HG03066 (cell line): Measurements from ENCODE around the gene CCDC88B.
A peak's percentile ranks its signal among the peaks of the same experiment; 100 is the strongest.
"Not testable (repeated sequence)": the region's sequence is repeated elsewhere in the genome, so short reads cannot be mapped to it uniquely, and the experiment has no call there.

Experiments used
- ATAC-seq: cut with Tn5 transposase; IDR thresholded peaks from one replicate; pipeline ENCODE4 v1.9.1; 2021; ENCODE audit warnings: low read depth; ENCODE audit not compliant: unreplicated experiment

Gene CCDC88B

GRCh38 chr11:64304032-64304315, 36.0 kb upstream of the CCDC88B start:
- ATAC-seq: no peak

DNA sequence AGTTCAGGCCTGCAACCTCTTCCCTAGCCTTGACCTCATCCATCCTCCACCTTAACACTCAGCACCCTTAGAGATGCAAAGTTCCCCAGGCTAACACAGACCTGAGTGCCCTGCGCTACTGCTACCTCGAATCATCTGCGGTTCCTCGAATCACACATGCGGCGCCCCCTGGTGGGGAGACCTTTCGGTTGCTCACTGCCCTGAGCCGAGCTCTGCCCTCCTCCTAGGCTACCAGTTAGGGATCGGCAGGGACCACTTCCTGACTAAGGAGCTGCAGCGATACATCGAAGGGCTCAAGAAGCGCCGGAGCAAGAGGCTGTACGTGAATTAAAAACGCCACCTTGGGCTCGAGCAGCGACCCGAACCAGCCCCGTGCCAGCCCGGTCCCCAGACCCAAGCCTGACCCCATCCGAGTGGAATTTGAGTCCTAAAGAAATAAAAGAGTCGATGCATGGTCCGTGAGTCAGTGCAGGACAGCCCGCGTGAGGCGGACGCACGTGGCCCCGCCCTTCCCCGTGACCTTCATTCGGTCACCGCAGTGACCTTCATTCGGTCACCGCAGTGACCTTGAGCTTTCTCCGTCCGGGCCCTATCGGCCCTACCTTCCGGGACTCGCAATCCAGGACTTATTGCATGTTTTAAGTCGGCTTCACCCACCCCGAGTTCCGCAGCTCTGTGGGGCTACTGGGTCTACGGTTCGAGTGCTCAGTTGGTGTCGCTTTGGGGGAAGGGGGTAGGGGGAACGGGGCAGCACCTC, 35.5 kb upstream of the CCDC88B start:
- peak; percentile 36 for ATAC-seq

- peak; percentile 67 for ATAC-seq
Observed at GRCh38 chr11:64305075-64305690, 34.8 kb upstream of the CCDC88B start, which contains the start of gene ESRRA. Gene ESRRA (plus strand): TSS chr11:64305524. CDS start chr11:64307180, 1,656 bp downstream.

GRCh38 chr11:64305691-64306562, 34.1 kb upstream of the CCDC88B start:
- ATAC-seq: peak; percentile 22

DNA sequence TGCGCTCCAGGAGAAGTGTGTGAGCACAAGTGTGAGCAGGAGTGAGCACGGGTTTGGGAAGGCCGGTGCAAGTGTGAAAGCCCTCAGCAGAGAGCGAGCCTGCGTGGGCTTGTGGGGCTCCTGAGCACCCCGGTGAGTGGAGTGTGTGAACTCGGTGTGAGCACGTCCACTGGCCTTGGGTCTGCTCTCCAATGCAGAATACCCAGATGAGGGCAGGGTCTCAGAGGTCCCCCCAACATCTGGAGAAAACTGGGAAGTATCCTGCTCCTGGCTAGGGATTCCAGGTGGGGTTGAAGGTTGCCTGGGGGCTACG, 33.5 kb upstream of the CCDC88B start:
- ATAC-seq: no peak

GRCh38 chr11:64306876-64307622, 33.0 kb upstream of the CCDC88B start:
- no peak for ATAC-seq

GRCh38 chr11:64307795-64308194, 32.2 kb upstream of the CCDC88B start:
- not testable (repeated sequence) for ATAC-seq

- no peak for ATAC-seq
Observed at GRCh38 chr11:64312947-64313346, 27.1 kb upstream of the CCDC88B start.

DNA sequence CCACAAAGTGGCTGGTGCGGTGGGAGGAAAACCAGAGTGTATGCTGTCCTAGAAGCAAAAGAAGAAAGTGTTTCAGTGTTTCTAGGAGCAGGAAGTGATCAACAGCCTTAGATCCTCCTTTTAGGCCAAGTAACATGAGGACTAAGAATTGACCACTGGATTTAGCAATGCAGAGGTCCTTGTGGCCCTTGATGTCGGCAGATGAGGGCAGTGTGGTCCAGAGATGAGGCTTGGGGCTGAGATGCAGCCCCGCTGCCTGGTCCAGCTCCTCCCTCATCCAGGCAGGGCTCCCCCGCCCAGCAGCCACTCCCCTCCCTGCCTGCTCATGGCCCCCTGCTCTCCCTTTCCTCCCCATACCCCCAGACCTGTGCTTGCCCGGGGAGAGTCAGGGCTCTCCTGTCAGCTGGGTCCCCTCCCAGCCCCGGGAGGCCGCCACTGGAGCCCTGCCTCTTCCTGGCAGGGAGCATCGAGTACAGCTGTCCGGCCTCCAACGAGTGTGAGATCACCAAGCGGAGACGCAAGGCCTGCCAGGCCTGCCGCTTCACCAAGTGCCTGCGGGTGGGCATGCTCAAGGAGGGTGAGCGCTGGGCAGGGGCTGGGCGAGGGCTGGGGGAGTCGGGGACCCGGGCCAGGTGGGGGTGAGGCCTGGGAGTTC, 26.4 kb upstream of the CCDC88B start:
- no peak for ATAC-seq

GRCh38 chr11:64314146-64314804, 25.7 kb upstream of the CCDC88B start:
- ATAC-seq: no peak

GRCh38 chr11:64314805-64315561, 25.0 kb upstream of the CCDC88B start:
- ATAC-seq: no peak

GRCh38 chr11:64315667-64316526, 24.1 kb upstream of the CCDC88B start:
- not testable (repeated sequence) for ATAC-seq

GRCh38 chr11:64316672-64317324, 23.2 kb upstream of the CCDC88B start:
- ATAC-seq: no peak

DNA sequence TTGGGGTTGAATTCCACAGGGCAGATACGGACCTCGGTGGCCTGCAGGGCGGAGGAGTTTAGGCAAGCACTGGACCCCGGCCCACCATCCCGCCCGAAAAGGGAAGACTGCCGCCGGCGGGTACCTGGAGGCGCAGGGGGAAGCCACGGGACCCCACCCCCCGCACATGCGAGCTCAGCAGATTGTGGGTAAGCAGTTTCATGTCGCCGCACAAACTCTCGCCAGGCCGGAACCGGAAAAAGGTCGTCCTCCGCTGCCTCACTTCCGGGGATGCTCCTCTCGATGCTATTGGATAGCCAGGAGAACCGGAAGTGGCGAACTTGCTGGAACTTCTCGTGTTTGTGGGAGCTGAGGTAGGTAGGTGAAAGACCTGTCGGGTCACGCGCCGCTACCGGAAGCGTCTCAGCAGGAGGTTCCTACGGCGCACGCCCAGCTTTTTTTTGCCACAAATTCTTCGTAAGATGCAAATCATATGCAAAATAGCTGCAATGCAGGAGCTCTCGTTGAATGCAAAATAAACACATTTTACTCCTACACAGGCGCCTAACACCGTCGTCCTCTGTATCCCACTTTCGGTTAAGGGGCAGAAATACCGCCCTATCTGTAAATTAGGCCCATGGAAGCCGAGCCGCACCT, 22.6 kb upstream of the CCDC88B start, which contains the start of gene TRMT112:
TSS of gene TRMT112 (minus strand) at position 235 of the 636 bp plus-strand sequence. CDS start at position 202, 33 bp downstream.
- peak; percentile 62 for ATAC-seq

DNA sequence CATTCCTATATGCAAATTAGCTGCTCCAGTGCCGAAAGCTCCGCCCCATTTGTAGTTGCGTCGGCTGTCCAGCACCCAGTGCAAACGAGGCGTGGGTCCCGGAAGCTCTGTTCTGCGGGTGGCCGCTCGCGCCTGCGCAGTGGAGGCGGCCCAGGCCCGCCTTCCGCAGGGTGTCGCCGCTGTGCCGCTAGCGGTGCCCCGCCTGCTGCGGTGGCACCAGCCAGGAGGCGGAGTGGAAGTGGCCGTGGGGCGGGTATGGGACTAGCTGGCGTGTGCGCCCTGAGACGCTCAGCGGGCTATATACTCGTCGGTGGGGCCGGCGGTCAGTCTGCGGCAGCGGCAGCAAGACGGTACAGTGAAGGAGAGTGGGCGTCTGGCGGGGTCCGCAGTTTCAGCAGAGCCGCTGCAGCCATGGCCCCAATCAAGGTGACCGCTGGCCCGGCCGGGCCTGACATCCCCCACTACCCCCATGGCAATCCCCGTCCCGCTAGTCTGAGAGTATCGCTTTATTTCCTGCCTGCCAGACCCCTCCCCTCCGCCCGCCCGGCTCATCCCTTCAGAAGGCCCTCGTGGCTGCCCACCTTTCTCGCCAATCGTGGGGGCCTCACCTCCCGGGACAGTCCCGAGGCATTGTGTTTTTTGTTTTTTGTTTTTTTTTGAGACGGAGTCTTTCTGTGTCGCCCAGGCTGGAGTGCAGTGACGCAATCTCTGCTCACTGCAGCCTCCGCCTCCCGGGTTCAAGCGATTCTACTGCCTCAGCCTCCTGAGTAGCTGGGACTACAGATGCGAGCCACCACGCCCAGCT, 21.8 kb upstream of the CCDC88B start, which contains the start of gene PRDX5:
TSS of gene PRDX5 (plus strand) at position 161 of the 805 bp plus-strand sequence. CDS start at position 256, 95 bp downstream.
- ATAC-seq: peak; percentile 68
